Measurements from ENCODE around the gene PAXX. TPM values are rescaled to one million over a fixed set of nuclear protein-coding genes. Genes with fewer than 3 reads are reported as not detected.

The PAXX gene
- total and polyA plus RNA-seq, 2 experiments from 2014 or later: 102 to 130 TPM

DNA sequence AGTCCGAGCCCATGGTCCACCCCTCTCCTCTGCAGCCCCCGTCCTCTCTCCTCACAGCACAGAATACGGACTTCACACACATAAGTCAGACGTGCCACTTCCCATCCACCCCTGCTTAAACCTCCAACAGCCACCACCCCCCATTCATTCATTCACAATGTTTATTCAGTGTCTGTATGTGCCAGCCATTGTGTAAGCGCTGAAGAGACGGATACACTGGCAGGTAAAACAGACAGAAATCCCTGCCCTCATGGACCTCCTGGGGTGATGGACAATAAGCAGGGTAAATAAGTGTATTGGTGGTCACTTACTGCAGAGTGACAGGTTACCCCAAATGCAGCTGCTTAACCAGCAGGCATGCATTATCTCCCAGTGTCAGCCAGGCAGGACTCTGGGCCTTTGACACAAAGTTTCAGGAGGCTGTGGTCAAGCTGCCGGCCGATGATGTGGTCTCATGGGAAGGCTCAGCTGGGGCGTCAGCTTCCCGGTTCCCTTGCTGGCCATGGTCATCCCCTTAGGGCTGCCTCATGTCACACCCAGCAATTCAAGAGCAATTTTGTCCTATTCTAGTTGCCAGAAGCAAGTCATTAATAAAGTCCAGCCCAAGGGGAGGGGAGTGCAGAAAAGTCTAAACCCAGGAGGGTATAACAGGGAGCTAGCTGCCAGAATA lies 1.8 kb upstream of the PAXX start:
- TF ChIP-seq, protein P1, sequence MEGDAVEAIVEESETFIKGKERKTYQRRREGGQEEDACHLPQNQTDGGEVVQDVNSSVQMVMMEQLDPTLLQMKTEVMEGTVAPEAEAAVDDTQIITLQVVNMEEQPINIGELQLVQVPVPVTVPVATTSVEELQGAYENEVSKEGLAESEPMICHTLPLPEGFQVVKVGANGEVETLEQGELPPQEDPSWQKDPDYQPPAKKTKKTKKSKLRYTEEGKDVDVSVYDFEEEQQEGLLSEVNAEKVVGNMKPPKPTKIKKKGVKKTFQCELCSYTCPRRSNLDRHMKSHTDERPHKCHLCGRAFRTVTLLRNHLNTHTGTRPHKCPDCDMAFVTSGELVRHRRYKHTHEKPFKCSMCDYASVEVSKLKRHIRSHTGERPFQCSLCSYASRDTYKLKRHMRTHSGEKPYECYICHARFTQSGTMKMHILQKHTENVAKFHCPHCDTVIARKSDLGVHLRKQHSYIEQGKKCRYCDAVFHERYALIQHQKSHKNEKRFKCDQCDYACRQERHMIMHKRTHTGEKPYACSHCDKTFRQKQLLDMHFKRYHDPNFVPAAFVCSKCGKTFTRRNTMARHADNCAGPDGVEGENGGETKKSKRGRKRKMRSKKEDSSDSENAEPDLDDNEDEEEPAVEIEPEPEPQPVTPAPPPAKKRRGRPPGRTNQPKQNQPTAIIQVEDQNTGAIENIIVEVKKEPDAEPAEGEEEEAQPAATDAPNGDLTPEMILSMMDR (IDR thresholded peaks at IDR 0.05; ENCODE audit: low read depth, low read length): no peak
- DNase-seq (ENCODE audit: low read depth in 1 of 2, low spot score in 1 of 2): no peak
- H3K27me3 ChIP-seq: peaks cover 35% of the 10 kb centered on the region

DNA sequence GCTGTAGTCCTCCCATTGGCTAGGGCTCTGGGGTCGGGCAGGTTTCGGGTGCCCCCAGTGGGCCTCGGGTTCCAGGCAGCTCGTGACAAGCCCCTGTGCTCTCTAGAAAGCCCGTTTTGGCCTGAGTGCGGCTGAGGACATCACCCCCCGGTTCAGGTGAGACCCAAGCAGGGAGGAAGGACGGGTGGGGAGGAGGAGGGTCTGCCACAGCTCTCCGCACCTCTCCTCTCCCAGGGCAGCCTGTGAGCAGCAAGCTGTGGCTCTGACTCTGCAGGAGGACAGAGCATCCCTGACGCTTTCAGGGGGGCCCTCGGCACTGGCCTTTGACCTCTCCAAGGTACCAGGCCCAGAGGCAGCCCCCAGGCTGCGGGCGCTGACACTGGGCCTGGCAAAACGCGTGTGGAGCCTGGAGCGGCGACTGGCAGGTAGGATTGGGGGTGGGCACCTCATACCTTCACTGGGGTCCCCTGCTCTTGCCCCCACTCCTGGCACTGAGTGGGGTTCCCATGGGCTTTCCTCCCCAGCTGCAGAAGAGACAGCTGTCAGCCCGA lies 672 bp downstream of the PAXX start:
- no peak for DNase-seq (ENCODE audit: low read depth in 1 of 2, low spot score in 1 of 2)
- Histone ChIP-seq H3K27me3 (peaks cover 41% of the 10 kb centered on the region), H3K9me3 (ENCODE audit: low read depth) (no peaks in the 10 kb centered on the region), H3K36me3 (no peaks in the 10 kb centered on the region), H3K4me3 (peak overlapping the region; percentile 58), H3K4me1 (ENCODE audit: low read depth) (peaks cover 5% of the 10 kb centered on the region), H3K27ac (no peak overlapping the region)
- TF ChIP-seq, protein P1 (IDR thresholded peaks at IDR 0.05; ENCODE audit: low read depth, low read length): no peak

More for the DNA sequence above, 1.8 kb upstream of the PAXX start:
- H3K27ac ChIP-seq: no peak overlapping the region
- peaks cover 9% of the 10 kb centered on the region for H3K4me1 ChIP-seq (ENCODE audit: low read depth)
- no peaks in the 10 kb centered on the region for H3K36me3 ChIP-seq
- no peak overlapping the region for H3K4me3 ChIP-seq
- no peaks in the 10 kb centered on the region for H3K9me3 ChIP-seq (ENCODE audit: low read depth)

DNA sequence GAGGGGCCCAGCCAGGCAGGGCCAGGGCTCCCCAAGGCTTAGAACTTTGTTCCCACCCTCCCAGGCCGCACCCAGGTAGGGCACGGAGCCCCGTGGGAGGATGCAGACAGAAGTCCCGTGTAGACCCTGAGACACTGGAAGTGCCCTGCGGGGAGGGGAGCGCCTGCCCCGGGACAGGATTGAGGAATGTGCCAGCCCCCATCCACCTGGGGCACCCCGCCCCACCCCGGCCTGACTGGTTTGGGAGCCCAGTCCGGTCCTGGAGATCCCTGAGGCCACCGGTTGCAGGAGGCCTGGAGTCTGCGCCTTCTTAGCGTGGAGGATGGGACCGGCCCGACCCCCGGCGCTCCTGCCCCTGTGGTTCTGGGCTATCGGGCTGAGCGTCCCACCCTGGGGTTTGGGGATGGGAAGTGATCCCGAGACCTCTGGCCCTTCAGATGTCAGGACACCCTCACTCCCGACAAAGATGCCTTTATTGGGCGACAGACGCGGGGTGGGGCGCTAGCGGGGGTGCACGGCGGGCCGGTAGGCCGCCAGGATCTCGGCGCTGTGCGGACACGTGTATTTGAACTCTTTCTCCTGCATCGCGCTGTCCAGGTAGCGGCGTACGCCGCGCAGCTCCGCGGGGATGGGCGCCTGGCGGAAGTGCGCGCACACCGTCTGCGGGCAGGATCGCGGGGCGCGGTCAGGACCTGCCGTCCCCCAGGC lies 2.1 kb downstream of the PAXX start:
- H3K9me3 ChIP-seq (ENCODE audit: low read depth): no peaks in the 10 kb centered on the region
- DNase-seq (ENCODE audit: low read depth in 1 of 2, low spot score in 1 of 2): no peak
- no peak overlapping the region for H3K4me3 ChIP-seq
- peaks cover 5% of the 10 kb centered on the region for H3K4me1 ChIP-seq (ENCODE audit: low read depth)
- H3K27ac ChIP-seq: no peak overlapping the region
- H3K36me3 ChIP-seq: no peaks in the 10 kb centered on the region
- TF ChIP-seq, protein P1 (IDR thresholded peaks at IDR 0.05; ENCODE audit: low read depth, low read length): no peak
- H3K27me3 ChIP-seq: peaks cover 41% of the 10 kb centered on the region

DNA sequence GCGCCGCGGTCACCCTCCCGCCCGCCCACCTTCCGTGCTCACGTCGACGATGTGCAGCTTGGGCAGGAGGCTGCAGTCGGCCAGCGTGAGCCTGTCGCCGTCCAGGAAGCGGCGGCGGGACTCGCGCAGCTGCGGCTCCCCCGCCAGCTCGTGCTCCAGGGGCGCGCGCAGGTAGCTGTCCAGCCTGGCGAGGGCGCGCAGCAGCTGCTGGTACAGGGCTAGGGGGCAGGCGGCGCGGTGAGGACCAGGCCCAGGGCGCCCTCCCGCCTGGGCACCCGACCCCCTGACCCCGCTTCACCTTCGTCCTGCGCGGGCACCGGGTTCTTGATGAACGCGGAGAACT lies 2.6 kb downstream of the PAXX start:
- H3K27me3 ChIP-seq: peaks cover 41% of the 10 kb centered on the region
- TF ChIP-seq, protein P1 (IDR thresholded peaks at IDR 0.05; ENCODE audit: low read depth, low read length): no peak
- DNase-seq (ENCODE audit: low read depth in 1 of 2, low spot score in 1 of 2): peak in 1 of 2 donors; percentile 34
- peaks cover 5% of the 10 kb centered on the region for H3K4me1 ChIP-seq (ENCODE audit: low read depth)
- H3K4me3 ChIP-seq: no peak overlapping the region
- no peaks in the 10 kb centered on the region for H3K36me3 ChIP-seq
- H3K27ac ChIP-seq: no peak overlapping the region
- H3K9me3 ChIP-seq (ENCODE audit: low read depth): no peaks in the 10 kb centered on the region

DNA sequence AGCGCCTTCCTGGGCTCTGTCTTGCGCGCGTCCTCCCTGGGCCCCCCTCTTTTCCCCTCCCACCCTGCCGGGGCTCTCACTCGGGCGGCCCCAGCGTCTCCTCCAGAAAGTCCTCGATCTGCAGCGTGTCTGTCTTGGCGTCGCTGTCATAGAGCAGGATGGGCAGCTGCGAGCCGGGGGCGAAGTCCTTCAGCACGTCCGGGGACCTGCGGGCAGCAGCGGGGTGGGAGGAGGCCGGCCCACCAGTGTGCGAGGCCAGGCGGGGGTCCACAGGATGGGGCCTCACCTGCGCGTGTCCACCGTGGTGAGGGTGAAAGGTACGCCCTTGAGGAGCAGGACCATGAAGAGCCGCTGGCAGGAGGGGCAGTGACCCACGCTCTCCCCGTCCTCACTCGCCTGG lies 3.1 kb downstream of the PAXX start:
- peaks cover 41% of the 10 kb centered on the region for H3K27me3 ChIP-seq
- H3K27ac ChIP-seq: no peak overlapping the region
- no peaks in the 10 kb centered on the region for H3K9me3 ChIP-seq (ENCODE audit: low read depth)
- H3K4me1 ChIP-seq (ENCODE audit: low read depth): peaks cover 5% of the 10 kb centered on the region
- DNase-seq (ENCODE audit: low read depth in 1 of 2, low spot score in 1 of 2): no peak
- TF ChIP-seq, protein P1 (IDR thresholded peaks at IDR 0.05; ENCODE audit: low read depth, low read length): no peak
- no peaks in the 10 kb centered on the region for H3K36me3 ChIP-seq
- no peak overlapping the region for H3K4me3 ChIP-seq

All from cardiac muscle cell (in vitro differentiated cells and primary cell).